ENCODE measurements around the gene ADAMTSL4.

ADAMTSL4 gene

DNA sequence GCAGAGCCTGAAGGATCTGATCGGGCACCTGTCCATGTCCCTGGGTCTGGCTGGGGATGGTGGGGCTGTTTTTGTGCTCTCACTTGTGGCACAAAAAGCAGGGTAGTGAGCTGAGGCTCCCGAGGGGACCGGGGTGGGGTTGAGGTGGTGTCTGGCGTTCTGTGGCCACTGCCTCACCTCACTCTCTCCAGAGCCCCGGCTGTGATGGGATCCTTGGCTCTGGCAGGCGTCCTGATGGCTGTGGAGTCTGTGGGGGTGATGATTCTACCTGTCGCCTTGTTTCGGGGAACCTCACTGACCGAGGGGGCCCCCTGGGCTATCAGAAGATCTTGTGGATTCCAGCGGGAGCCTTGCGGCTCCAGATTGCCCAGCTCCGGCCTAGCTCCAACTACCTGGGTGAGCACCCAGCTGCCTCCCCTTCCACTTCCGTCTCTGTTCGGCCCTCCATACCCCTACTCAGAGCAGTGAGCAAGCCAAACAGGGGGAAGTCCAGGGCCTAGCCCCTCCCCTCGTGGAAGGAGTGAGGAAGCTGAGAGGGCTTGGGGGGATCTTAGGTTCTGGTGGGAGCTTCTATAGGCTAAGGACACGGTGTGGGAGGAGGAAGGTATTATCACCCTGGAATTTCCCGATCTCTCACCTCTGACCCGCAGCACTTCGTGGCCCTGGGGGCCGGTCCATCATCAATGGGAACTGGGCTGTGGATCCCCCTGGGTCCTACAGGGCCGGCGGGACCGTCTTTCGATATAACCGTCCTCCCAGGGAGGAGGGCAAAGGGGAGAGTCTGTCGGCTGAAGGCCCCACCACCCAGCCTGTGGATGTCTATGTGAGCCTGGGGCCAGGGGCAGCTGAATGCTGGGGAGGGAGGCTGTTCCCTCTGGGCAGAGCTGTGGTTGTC, 7.0 kb downstream of the ADAMTSL4 start:
- H3K36me3 Mint-ChIP-seq (ENCODE audit: low read depth) = peaks cover 2% of the 10 kb centered on the region
- DNase-seq = no peak
- H3K27ac Mint-ChIP-seq = no peak overlapping the region
- H3K9me3 Mint-ChIP-seq = no peaks in the 10 kb centered on the region
- no peak overlapping the region for H3K4me3 Mint-ChIP-seq
- peaks cover 5% of the 10 kb centered on the region for H3K27me3 Mint-ChIP-seq
- H3K4me1 Mint-ChIP-seq (ENCODE audit: low read depth) = peaks cover 36% of the 10 kb centered on the region

DNA sequence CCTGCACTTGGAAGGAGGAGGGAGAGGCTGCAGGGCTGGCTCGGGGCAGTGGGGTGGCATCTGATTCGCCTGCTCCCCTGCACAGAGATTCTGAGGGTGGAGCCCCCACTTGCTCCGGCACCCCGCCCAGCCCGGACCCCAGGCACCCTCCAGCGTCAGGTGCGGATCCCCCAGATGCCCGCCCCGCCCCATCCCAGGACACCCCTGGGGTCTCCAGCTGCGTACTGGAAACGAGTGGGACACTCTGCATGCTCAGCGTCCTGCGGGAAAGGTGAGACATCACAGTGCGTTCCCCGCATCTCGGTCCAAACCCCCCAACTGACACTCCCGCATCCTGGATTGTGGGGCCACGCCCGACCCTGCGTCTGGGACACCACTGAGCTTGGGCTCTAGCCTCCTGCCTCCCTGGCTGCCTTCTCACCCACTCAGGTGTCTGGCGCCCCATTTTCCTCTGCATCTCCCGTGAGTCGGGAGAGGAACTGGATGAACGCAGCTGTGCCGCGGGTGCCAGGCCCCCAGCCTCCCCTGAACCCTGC, 7.9 kb downstream of the ADAMTSL4 start:
- Mint-ChIP-seq H3K27ac (no peak overlapping the region), H3K4me3 (no peak overlapping the region), H3K4me1 (ENCODE audit: low read depth) (peaks cover 32% of the 10 kb centered on the region), H3K27me3 (no peaks in the 10 kb centered on the region), H3K36me3 (ENCODE audit: low read depth) (peaks cover 5% of the 10 kb centered on the region), H3K9me3 (no peaks in the 10 kb centered on the region)
- no peak for DNase-seq

DNA sequence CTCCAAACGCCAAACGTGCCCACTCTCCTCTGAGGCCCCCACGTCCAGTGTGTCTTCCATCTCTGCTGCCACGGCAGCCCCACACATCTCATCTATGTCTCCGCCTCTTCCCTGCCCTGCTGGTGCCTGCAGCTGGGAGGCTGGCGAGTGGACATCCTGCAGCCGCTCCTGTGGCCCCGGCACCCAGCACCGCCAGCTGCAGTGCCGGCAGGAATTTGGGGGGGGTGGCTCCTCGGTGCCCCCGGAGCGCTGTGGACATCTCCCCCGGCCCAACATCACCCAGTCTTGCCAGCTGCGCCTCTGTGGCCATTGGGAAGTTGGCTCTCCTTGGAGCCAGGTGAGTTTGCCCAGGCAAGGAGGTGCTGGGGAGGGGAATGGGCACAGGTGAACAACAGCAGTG, 8.6 kb downstream of the ADAMTSL4 start:
- H3K36me3 Mint-ChIP-seq (ENCODE audit: low read depth) = peaks cover 5% of the 10 kb centered on the region
- no peak overlapping the region for H3K4me3 Mint-ChIP-seq
- peaks cover 32% of the 10 kb centered on the region for H3K4me1 Mint-ChIP-seq (ENCODE audit: low read depth)
- H3K27me3 Mint-ChIP-seq = no peaks in the 10 kb centered on the region
- H3K9me3 Mint-ChIP-seq = no peaks in the 10 kb centered on the region
- no peak for DNase-seq
- H3K27ac Mint-ChIP-seq = peak overlapping the region; percentile 40

DNA sequence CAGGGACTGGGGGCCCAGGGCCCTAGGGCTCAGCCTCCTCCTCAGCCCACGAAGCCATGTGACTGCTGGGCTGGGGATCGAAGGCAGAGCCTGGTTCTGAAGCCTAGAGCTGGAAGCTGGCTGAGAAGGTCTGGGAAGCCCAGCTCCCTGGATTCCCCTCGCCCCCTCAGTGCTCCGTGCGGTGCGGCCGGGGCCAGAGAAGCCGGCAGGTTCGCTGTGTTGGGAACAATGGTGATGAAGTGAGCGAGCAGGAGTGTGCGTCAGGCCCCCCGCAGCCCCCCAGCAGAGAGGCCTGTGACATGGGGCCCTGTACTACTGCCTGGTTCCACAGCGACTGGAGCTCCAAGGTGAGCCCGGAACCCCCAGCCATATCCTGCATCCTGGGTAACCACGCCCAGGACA, 9.1 kb downstream of the ADAMTSL4 start:
- H3K4me1 Mint-ChIP-seq (ENCODE audit: low read depth) = peaks cover 33% of the 10 kb centered on the region
- no peak for DNase-seq
- no peaks in the 10 kb centered on the region for H3K9me3 Mint-ChIP-seq
- H3K36me3 Mint-ChIP-seq (ENCODE audit: low read depth) = peaks cover 5% of the 10 kb centered on the region
- no peaks in the 10 kb centered on the region for H3K27me3 Mint-ChIP-seq
- no peak overlapping the region for H3K27ac Mint-ChIP-seq
- no peak overlapping the region for H3K4me3 Mint-ChIP-seq

DNA sequence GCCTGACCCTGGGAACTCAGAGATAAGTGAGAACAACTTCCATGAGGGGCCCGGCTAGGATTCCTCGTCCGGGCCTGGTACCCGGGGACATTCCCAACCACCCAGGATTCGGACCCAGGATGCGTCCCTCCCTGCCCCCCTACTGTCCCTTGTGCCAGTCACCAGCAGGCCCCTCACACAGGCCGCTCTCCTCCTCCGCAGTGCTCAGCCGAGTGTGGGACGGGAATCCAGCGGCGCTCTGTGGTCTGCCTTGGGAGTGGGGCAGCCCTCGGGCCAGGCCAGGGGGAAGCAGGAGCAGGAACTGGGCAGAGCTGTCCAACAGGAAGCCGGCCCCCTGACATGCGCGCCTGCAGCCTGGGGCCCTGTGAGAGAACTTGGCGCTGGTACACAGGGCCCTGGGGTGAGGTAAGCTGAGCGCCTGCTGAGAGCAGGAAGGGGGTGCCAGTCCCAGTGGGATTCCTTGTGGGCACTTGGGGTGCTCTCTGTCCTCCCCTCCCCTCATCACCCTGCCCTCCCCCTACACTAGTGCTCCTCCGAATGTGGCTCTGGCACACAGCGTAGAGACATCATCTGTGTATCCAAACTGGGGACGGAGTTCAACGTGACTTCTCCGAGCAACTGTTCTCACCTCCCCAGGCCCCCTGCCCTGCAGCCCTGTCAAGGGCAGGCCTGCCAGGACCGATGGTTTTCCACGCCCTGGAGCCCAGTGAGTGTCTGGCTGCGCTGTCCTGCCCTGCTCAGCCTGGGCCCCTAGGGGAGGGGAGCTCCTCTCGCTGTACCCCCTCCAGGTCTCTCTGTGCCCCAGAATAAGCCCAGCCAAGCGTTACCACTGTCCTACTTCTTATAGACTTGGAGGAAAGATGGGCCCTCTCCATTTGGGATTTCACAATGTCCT, 9.8 kb downstream of the ADAMTSL4 start:
- Mint-ChIP-seq H3K9me3 (no peaks in the 10 kb centered on the region), H3K4me3 (no peak overlapping the region), H3K27me3 (no peaks in the 10 kb centered on the region), H3K36me3 (ENCODE audit: low read depth) (peaks cover 5% of the 10 kb centered on the region), H3K4me1 (ENCODE audit: low read depth) (peaks cover 39% of the 10 kb centered on the region), H3K27ac (no peak overlapping the region)
- no peak for DNase-seq

DNA sequence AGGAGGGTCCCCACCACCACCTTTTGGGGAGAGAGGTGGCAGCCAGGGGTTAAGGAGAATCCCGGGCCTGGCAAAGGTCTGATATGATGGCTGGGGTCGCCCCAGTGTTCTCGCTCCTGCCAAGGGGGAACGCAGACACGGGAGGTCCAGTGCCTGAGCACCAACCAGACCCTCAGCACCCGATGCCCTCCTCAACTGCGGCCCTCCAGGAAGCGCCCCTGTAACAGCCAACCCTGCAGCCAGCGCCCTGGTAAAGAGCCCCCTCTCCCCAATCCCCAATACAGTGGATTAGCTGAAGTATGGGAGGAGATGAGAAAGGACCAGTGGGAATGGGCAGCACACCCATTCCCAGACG, 10.4 kb downstream of the ADAMTSL4 start:
- Mint-ChIP-seq H3K4me1 (ENCODE audit: low read depth) (peaks cover 46% of the 10 kb centered on the region), H3K27me3 (no peaks in the 10 kb centered on the region), H3K36me3 (ENCODE audit: low read depth) (peaks cover 5% of the 10 kb centered on the region), H3K4me3 (no peak overlapping the region), H3K9me3 (no peaks in the 10 kb centered on the region), H3K27ac (peak overlapping the region; percentile 100)
- DNase-seq = no peak

DNA sequence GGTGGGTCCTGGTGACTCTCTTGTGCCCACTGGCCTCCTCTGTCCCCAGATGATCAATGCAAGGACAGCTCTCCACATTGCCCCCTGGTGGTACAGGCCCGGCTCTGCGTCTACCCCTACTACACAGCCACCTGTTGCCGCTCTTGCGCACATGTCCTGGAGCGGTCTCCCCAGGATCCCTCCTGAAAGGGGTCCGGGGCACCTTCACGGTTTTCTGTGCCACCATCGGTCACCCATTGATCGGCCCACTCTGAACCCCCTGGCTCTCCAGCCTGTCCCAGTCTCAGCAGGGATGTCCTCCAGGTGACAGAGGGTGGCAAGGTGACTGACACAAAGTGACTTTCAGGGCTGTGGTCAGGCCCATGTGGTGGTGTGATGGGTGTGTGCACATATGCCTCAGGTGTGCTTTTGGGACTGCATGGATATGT, 10.8 kb downstream of the ADAMTSL4 start:
- DNase-seq = peak; percentile 83
- H3K4me1 Mint-ChIP-seq (ENCODE audit: low read depth) = peaks cover 50% of the 10 kb centered on the region
- H3K9me3 Mint-ChIP-seq = no peaks in the 10 kb centered on the region
- H3K4me3 Mint-ChIP-seq = peak overlapping the region; percentile 92
- peak overlapping the region; percentile 100 for H3K27ac Mint-ChIP-seq
- no peaks in the 10 kb centered on the region for H3K27me3 Mint-ChIP-seq
- peaks cover 8% of the 10 kb centered on the region for H3K36me3 Mint-ChIP-seq (ENCODE audit: low read depth)

DNA sequence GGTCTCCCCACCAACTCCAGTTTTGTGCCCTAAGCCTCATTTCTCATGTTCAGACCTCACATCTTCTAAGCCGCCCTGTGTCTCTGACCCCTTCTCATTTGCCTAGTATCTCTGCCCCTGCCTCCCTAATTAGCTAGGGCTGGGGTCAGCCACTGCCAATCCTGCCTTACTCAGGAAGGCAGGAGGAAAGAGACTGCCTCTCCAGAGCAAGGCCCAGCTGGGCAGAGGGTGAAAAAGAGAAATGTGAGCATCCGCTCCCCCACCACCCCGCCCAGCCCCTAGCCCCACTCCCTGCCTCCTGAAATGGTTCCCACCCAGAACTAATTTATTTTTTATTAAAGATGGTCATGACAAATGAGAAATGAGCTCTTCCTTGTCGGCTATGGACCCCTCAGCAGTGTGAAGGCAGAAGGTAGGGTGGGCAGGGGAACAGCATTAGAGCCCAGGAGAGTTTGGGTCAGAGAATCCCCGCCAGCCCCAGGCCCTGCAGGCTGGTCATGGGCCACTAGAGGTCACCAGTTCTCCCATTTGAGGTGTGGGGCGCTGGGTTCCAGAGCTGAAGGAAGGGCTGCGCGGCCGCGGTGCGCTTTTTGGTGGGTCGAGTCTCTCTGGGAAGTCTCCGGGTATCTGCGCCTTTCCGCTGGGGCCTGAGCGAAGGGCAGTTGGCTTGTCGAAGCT, 11.5 kb downstream of the ADAMTSL4 start:
- Mint-ChIP-seq H3K4me3 (peak overlapping the region; percentile 92), H3K27me3 (no peaks in the 10 kb centered on the region), H3K9me3 (no peaks in the 10 kb centered on the region), H3K4me1 (ENCODE audit: low read depth) (peaks cover 53% of the 10 kb centered on the region), H3K27ac (peak overlapping the region; percentile 100), H3K36me3 (ENCODE audit: low read depth) (peaks cover 6% of the 10 kb centered on the region)
- DNase-seq = peak; percentile 90

DNA sequence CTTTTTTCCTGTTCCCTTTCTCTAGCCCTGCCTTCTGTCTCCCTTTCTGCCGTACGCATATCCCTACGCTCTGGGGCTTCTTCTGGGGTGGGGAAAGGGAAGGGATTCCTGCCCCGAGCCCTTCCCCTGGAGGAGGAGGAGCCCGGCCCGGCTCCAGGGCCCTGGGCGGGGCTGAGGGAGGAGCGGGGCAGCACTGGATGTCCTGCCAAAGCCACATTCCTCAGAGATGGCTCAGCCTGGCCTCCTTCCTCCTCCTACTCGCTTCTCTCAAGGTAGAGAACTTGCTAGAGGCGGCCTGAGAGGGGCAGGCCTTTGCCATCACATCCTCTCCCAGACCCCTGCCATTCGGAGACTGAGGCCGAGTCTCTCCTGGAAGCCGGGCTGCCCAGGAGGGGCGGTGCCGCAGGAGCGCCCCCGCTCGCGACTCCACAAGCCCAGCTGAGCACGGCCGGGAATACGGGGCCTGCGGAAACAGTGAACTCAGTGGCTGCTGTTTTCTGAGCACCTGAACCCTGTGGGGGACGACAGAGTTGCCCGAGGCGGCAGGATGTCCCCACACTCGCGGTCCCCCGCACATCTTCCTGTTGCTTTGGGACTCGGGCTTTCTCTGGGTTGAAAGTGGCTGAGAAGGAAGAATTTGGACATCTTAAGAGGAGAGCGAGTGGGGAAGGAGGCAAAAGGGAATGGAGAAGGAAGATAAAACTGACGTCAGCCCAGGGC, 12.2 kb downstream of the ADAMTSL4 start:
- no peaks in the 10 kb centered on the region for H3K27me3 Mint-ChIP-seq
- no peaks in the 10 kb centered on the region for H3K9me3 Mint-ChIP-seq
- H3K4me1 Mint-ChIP-seq (ENCODE audit: low read depth) = peaks cover 60% of the 10 kb centered on the region
- peak overlapping the region; percentile 92 for H3K4me3 Mint-ChIP-seq
- H3K27ac Mint-ChIP-seq = peak overlapping the region; percentile 100
- DNase-seq = no peak
- H3K36me3 Mint-ChIP-seq (ENCODE audit: low read depth) = peaks cover 10% of the 10 kb centered on the region

DNA sequence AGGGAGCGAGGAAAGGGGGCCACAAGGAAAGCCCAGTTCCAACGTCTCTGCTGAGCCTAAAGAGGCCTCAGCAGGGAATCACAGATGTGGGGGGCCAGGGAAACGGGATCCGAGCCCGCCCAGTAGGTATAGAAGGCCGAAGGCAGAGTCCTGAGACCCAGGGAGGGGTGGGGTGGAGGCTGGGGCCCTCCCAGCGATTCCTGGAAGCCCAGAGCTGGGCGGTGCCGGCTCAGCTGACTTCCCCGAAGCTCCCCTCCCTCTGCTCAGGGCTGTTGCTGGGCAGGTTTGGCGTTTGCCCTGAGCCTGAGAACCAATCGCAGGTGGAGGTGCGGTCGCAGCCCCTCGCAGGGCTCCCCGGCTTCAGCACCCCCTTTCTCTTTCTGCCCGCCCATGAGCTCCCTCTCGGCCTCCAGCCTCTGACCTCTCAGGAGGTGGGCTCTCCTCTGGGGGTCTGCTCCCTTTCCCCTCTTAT, 12.8 kb downstream of the ADAMTSL4 start:
- Mint-ChIP-seq H3K27me3 (no peaks in the 10 kb centered on the region), H3K36me3 (ENCODE audit: low read depth) (peaks cover 11% of the 10 kb centered on the region), H3K4me1 (ENCODE audit: low read depth) (peaks cover 66% of the 10 kb centered on the region), H3K9me3 (no peaks in the 10 kb centered on the region), H3K4me3 (peak overlapping the region; percentile 92), H3K27ac (peak overlapping the region; percentile 100)
- DNase-seq = peak; percentile 92

DNA sequence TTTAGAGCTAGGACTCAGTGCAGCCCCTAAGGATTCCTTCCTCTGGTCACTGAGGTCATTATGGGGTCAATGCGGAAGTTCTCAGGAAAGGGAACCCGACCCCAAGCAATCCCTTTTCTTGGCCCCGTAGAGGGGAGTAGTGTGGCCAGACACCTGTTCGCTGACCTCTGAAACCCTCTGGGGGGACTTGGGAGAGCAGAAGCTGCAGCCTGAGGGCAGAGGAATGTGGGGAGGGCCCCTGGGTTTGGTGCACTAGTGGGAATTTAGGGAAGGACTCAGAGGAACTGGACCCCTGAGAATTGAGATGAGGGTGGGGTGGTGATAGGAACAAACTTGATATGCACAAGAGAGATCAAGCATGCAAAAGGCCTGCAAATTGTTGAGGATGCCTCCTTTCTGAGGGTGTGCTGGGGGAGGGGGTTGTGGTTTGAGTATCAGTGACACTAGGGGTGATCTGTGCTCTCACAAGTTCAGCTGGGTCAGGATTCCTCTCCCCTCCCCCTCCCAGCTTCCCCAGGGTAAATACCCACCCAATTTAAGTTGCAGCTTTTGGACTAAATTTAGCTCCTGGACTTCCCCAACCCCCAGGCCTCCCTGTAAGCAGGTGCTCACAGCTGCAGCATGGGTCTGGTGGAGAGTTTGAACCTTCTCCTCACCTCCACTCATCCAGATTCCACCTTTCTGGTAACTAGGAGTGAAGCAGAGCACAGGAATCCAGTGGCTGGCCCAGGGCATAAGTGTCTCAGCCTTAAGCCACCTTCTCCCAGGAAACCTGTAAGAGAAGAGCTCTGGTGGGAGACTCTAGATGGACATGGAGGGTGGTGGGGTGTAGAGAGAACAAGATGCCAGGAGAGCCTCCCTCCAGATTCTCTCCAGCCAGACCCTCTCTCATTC, 13.5 kb downstream of the ADAMTSL4 start:
- Mint-ChIP-seq H3K4me1 (ENCODE audit: low read depth) (peaks cover 73% of the 10 kb centered on the region), H3K36me3 (ENCODE audit: low read depth) (peaks cover 15% of the 10 kb centered on the region), H3K27me3 (no peaks in the 10 kb centered on the region), H3K27ac (peak overlapping the region; percentile 100), H3K9me3 (no peaks in the 10 kb centered on the region), H3K4me3 (peak overlapping the region; percentile 92)
- peak; percentile 77 for DNase-seq

DNA sequence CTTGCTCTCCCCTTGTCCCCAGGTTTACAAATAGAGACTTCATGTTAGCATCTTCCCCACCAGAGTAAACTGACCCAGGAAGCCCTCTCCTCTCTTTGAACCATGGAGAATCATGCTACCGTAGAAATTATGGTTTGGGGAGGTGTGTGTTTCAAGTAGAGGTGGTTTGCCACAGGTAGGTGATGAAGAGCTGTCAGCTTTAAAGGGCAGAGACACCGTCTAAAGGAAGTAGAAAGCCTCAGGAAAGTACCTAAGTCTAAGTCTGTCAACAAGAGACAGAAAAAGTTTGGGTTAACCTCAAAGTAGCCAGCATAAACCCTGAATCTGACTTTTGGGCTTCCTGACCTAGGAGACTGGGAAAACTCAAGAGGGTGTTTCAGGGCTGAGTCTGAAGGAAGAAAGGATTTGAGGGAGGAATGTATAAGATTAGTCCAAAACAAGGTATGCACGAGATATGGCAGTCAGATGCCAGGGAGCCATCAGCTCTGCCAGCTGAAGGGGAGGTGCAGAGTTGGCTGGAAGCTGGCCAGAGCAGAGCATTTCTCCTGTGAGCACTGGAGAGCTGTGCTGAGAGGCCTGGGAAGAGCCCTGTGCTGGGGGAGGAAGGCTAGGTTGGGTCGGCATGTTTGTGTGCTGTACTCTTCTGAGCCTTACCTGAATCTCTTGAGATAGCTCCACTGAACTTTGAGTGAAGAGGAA, 14.3 kb downstream of the ADAMTSL4 start:
- no peaks in the 10 kb centered on the region for H3K27me3 Mint-ChIP-seq
- DNase-seq = peak; percentile 56
- H3K36me3 Mint-ChIP-seq (ENCODE audit: low read depth) = peaks cover 15% of the 10 kb centered on the region
- peaks cover 81% of the 10 kb centered on the region for H3K4me1 Mint-ChIP-seq (ENCODE audit: low read depth)
- peak overlapping the region; percentile 92 for H3K4me3 Mint-ChIP-seq
- no peaks in the 10 kb centered on the region for H3K9me3 Mint-ChIP-seq
- peak overlapping the region; percentile 100 for H3K27ac Mint-ChIP-seq
